Measurements from ENCODE around the gene PTAFR. TPM values are rescaled to one million over a fixed set of nuclear protein-coding genes. Genes with fewer than 3 reads are reported as not detected.
A peak's percentile ranks its signal among the peaks of the same experiment; 100 is the strongest.

PTAFR gene
- total RNA-seq, 6 experiments from 2014 or later: 0.26 to 0.57 (median 0.43) TPM

DNA sequence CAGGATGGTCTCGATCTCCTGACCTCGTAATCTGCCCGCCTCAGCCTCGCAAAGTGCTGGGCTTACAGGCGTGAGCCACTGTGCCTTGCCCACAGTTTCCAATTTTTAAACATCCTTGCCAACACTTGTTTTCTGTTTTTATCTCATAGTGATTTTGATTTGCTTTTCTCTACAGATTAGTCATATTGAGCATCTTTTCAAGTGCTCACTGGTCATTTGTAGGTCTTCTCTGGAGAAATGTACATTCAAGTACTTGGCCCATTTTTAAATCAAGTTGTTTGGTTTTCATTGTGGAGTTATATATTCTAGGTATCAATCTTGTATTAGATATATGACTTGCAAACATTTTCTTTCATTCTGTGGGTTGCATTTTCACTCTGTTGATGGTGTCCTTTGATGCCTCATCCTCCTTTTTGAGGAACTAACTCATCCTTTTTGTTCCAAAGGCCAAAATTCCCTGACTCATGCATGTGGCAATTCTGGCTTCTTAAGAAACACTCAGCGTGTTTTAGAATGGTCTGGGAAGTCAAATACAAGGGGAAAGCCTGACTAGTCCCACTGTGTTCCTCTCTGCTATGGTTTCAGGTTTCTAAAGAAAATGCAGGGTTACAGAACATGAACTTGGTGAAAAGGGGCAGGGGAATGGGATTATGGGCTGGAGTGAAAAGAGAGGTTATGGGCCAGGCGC is 37.3 kb downstream of the PTAFR start:
- Mint-ChIP-seq H3K4me3 (no peak overlapping the region), H3K27me3 (ENCODE audit: insufficient read depth) (peaks cover under 1% of the 10 kb centered on the region; the same call in 1 of the 2 replicates), H3K9me3 (no peaks in the 10 kb centered on the region), H3K4me1 (ENCODE audit: low read depth) (peaks cover 42% of the 10 kb centered on the region), H3K36me3 (ENCODE audit: low read depth) (no peaks in the 10 kb centered on the region), H3K27ac (peak overlapping the region; percentile 15; the same call in 1 of the 2 replicates)
- peak; percentile 62 for DNase-seq
- TF ChIP-seq, protein P1, sequence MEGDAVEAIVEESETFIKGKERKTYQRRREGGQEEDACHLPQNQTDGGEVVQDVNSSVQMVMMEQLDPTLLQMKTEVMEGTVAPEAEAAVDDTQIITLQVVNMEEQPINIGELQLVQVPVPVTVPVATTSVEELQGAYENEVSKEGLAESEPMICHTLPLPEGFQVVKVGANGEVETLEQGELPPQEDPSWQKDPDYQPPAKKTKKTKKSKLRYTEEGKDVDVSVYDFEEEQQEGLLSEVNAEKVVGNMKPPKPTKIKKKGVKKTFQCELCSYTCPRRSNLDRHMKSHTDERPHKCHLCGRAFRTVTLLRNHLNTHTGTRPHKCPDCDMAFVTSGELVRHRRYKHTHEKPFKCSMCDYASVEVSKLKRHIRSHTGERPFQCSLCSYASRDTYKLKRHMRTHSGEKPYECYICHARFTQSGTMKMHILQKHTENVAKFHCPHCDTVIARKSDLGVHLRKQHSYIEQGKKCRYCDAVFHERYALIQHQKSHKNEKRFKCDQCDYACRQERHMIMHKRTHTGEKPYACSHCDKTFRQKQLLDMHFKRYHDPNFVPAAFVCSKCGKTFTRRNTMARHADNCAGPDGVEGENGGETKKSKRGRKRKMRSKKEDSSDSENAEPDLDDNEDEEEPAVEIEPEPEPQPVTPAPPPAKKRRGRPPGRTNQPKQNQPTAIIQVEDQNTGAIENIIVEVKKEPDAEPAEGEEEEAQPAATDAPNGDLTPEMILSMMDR (IDR thresholded peaks at IDR 0.05): no peak

DNA sequence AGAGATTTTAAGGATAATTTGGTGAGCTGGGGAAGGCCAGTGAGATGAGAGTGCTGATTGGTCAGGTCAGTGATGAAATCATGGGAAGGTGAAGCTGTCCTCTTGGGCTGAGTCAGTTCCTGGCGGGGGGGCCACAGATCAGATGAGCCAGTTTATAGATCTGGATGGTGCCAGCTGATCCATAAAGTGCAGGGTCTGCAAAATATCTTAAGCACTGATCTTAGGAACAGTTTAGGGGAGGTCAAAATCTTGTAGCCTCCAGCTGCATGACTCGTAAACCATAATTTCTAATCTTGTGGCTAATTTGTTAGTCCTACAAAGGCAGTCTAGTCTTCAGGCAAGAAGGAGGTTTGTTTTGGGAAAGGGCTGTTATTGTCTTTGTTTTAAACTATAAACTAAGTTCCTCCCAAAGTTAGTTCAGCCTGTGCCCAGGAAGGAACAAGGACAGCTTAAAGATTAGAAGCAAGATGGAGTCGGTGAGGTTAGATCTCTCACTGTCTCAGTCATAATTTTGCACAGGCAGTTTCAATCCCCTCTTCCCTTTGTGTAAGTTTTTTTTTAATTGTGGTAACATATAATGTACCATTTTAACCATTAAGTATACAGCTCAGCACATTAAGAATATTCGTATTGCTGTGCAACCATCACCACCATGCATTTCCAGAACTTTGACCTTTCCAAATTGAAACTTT is 39.4 kb downstream of the PTAFR start:
- peak; percentile 41 for DNase-seq
- H3K36me3 Mint-ChIP-seq (ENCODE audit: low read depth): no peaks in the 10 kb centered on the region
- no peak overlapping the region for H3K4me3 Mint-ChIP-seq
- H3K9me3 Mint-ChIP-seq: no peaks in the 10 kb centered on the region
- H3K27ac Mint-ChIP-seq: no peak overlapping the region
- H3K4me1 Mint-ChIP-seq (ENCODE audit: low read depth): peaks cover 39% of the 10 kb centered on the region
- TF ChIP-seq, protein P1 (IDR thresholded peaks at IDR 0.05): no peak
- H3K27me3 Mint-ChIP-seq (ENCODE audit: insufficient read depth): peaks cover 8% of the 10 kb centered on the region; the same call in 1 of the 2 replicates

DNA sequence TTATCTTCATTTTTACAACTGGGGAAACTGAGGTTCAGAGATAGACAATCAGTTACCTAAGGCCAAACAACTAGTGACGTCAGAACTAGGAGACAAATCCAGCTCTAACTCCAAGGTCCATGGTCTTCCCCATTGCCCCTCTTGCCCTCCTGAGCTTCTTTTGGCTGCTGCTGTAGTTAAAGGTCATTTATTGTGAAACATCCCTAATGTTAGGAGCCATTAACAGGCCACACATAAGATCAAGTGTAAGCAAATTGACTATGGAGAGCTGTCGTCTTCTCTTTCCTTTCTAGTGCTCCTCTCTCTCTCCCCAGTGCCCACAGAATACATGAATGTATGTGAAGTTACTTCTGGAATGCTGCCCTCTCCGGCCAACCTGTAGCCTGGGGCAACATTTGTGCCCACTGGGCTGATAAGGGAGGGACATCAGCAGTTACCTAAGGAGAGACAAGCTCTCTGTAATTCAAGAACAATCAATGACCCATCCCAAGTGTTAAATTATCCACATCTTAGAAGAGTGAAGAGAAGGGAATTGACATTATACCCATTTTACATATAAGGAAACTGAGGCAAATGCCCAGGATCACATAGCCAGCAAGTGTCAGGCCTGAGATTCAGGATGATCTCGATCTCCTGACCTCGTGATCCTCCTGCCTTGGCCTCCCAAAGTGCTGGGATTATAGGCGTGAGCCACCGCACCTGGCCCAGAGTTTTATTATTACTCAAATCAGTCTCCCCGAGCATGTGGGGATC is 40.1 kb downstream of the PTAFR start:
- H3K27me3 Mint-ChIP-seq (ENCODE audit: insufficient read depth): peaks cover 8% of the 10 kb centered on the region; the same call in 1 of the 2 replicates

DNA sequence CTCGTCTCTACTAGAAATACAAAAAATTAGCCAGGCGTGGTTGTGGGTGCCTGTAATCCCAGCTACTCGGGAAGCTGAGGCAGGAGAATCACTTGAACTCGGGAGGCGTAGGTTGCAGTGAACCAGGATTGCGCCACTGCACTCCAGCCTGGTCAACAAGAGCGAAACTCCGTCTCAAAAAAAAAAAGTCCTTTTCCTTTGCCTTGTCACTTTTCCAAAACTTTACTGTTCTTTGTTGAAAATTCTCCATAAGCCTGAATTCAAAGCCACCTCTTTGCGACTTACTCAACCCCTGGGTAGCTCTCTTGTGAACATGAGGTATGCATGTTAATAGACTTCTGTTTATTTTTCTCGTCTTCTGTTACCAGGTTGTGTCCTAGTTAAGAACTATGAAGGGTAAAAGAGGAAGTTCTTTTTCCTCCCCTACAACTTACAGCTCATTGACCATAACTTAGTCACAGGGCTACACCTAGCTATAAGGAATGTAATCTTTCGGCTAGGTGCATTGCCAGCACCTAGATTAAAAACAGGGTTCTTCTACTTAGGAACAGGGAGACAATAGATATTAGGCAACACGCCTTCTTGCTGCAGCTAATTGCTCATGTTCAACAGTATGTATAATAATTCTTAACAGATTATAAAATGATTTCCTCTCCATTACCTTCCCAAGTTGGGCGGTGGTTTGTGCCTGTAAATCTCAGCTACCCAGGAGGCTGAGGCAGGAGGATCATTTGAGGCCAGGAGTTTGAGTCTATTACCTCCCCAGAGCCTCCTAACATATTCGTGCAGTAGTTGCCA is 40.9 kb downstream of the PTAFR start:
- Mint-ChIP-seq H3K9me3 (no peaks in the 10 kb centered on the region), H3K4me3 (no peak overlapping the region), H3K4me1 (ENCODE audit: low read depth) (peaks cover 39% of the 10 kb centered on the region), H3K27ac (no peak overlapping the region), H3K36me3 (ENCODE audit: low read depth) (no peaks in the 10 kb centered on the region), H3K27me3 (ENCODE audit: insufficient read depth) (peaks cover 8% of the 10 kb centered on the region; the same call in 1 of the 2 replicates)
- TF ChIP-seq, protein P1 (IDR thresholded peaks at IDR 0.05): no peak
- DNase-seq: no peak

More for the DNA sequence above, 40.1 kb downstream of the PTAFR start:
- no peak overlapping the region; the same call in 1 of the 2 replicates for H3K4me3 Mint-ChIP-seq
- peaks cover 39% of the 10 kb centered on the region for H3K4me1 Mint-ChIP-seq (ENCODE audit: low read depth)
- H3K9me3 Mint-ChIP-seq: no peaks in the 10 kb centered on the region
- TF ChIP-seq, protein P1 (IDR thresholded peaks at IDR 0.05): no peak
- H3K27ac Mint-ChIP-seq: no peak overlapping the region
- DNase-seq: no peak
- no peaks in the 10 kb centered on the region for H3K36me3 Mint-ChIP-seq (ENCODE audit: low read depth)

Measured in HFFc6 (cell line).